ENCODE results near the gene WDR43. TPM values are rescaled to one million over a fixed set of nuclear protein-coding genes. Genes with fewer than 3 reads are reported as not detected.
A peak's percentile ranks its signal among the peaks of the same experiment; 100 is the strongest.

WDR43 gene
- polyA plus RNA-seq, 1 donor (not counting 4 experiments of a cell fraction or from before 2014, with no cell fraction given): 125 TPM

- H3K36me3 ChIP-seq (ENCODE audit: control insufficient read depth in 2 of 2, extremely low read depth in 1 of 2, insufficient read depth in 2 of 2, low read length in 2 of 2): peaks cover 3 to 15% of the 10 kb centered on the region in 2 experiments
- H2AFZ ChIP-seq (ENCODE audit: control insufficient read depth, low read length): no peak overlapping the region
- TF ChIP-seq EZH2 (IDR thresholded peaks at IDR 0.05; ENCODE audit: low read length): no peak
- TF ChIP-seq, protein P1, sequence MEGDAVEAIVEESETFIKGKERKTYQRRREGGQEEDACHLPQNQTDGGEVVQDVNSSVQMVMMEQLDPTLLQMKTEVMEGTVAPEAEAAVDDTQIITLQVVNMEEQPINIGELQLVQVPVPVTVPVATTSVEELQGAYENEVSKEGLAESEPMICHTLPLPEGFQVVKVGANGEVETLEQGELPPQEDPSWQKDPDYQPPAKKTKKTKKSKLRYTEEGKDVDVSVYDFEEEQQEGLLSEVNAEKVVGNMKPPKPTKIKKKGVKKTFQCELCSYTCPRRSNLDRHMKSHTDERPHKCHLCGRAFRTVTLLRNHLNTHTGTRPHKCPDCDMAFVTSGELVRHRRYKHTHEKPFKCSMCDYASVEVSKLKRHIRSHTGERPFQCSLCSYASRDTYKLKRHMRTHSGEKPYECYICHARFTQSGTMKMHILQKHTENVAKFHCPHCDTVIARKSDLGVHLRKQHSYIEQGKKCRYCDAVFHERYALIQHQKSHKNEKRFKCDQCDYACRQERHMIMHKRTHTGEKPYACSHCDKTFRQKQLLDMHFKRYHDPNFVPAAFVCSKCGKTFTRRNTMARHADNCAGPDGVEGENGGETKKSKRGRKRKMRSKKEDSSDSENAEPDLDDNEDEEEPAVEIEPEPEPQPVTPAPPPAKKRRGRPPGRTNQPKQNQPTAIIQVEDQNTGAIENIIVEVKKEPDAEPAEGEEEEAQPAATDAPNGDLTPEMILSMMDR (optimal IDR thresholded peaks at IDR 0.05 in 1 of 3, IDR thresholded peaks at IDR 0.05 in 1 of 3, conservative IDR thresholded peaks at IDR 0.05 in 1 of 3; ENCODE audit: extremely low read depth in 1 of 3, insufficient read depth in 2 of 3, low read length in 3 of 3): no peak
- H3K9ac ChIP-seq (ENCODE audit: control insufficient read depth, extremely low read depth, insufficient read depth, low read length): no peak overlapping the region
- no peaks in the 10 kb centered on the region for H3K79me2 ChIP-seq (ENCODE audit: control insufficient read depth, insufficient read depth, low read length)
- no peaks in the 10 kb centered on the region for H3K27me3 ChIP-seq (ENCODE audit: control insufficient read depth, extremely low read depth, insufficient read depth, low read length)
- dilution Hi-C loops (cut with MboI; ENCODE audit: extremely low pct_ligation_motif_present, low sequenced_read_pairs): no loop called here
- H3K9me3 ChIP-seq (ENCODE audit: control insufficient read depth, low read depth, low read length): no peaks in the 10 kb centered on the region
- H3K27ac ChIP-seq (ENCODE audit: control insufficient read depth, insufficient read depth, low read length): no peak overlapping the region
- no peaks in the 10 kb centered on the region for H3K9me1 ChIP-seq (ENCODE audit: control insufficient read depth, extremely low read depth, insufficient read depth, low read length)
- no peak overlapping the region for H3K4me3 ChIP-seq (ENCODE audit: control insufficient read depth in 2 of 3, extremely low read depth in 1 of 3, insufficient read depth in 2 of 3, low read depth in 1 of 3, low read length in 3 of 3)
- DNase-seq (ENCODE audit: low read depth, low spot score) (no peak), FAIRE-seq (no peak)
- H4K20me1 ChIP-seq (ENCODE audit: control insufficient read depth, extremely low read depth, insufficient read depth, low read length): peaks cover 3% of the 10 kb centered on the region
- no peak overlapping the region for H3K4me2 ChIP-seq (ENCODE audit: control insufficient read depth, extremely low read depth, insufficient read depth, low read depth, low read length)
- no peaks in the 10 kb centered on the region for H3K4me1 ChIP-seq (ENCODE audit: control insufficient read depth, extremely low read depth, insufficient read depth, low read length)
These were observed 57.7 kb downstream of the WDR43 start for GRCh38 chr2:28951910-28952835.

GRCh38 chr2:28952836-28953211, 58.4 kb downstream of the WDR43 start:
- no peak overlapping the region for H3K4me2 ChIP-seq (ENCODE audit: control insufficient read depth, extremely low read depth, insufficient read depth, low read depth, low read length)
- H4K20me1 ChIP-seq (ENCODE audit: control insufficient read depth, extremely low read depth, insufficient read depth, low read length): peaks cover 3% of the 10 kb centered on the region
- FAIRE-seq: no peak
- H3K4me1 ChIP-seq (ENCODE audit: control insufficient read depth, extremely low read depth, insufficient read depth, low read length): no peaks in the 10 kb centered on the region
- H3K4me3 ChIP-seq (ENCODE audit: control insufficient read depth in 2 of 3, extremely low read depth in 1 of 3, insufficient read depth in 2 of 3, low read depth in 1 of 3, low read length in 3 of 3): no peak overlapping the region
- no peak for DNase-seq (ENCODE audit: low read depth, low spot score)
- H3K9me3 ChIP-seq (ENCODE audit: control insufficient read depth, low read depth, low read length): no peaks in the 10 kb centered on the region
- no peak overlapping the region for H3K27ac ChIP-seq (ENCODE audit: control insufficient read depth, insufficient read depth, low read length)
- no peaks in the 10 kb centered on the region for H3K79me2 ChIP-seq (ENCODE audit: control insufficient read depth, insufficient read depth, low read length)
- no peaks in the 10 kb centered on the region for H3K27me3 ChIP-seq (ENCODE audit: control insufficient read depth, extremely low read depth, insufficient read depth, low read length)
- H3K9me1 ChIP-seq (ENCODE audit: control insufficient read depth, extremely low read depth, insufficient read depth, low read length): no peaks in the 10 kb centered on the region
- H3K36me3 ChIP-seq (ENCODE audit: control insufficient read depth in 2 of 2, extremely low read depth in 1 of 2, insufficient read depth in 2 of 2, low read length in 2 of 2): peaks cover 3 to 13% of the 10 kb centered on the region in 2 experiments
- H3K9ac ChIP-seq (ENCODE audit: control insufficient read depth, extremely low read depth, insufficient read depth, low read length): no peak overlapping the region
- dilution Hi-C loops (cut with MboI; ENCODE audit: extremely low pct_ligation_motif_present, low sequenced_read_pairs): no loop called here
- TF ChIP-seq, protein P1 (optimal IDR thresholded peaks at IDR 0.05 in 1 of 3, IDR thresholded peaks at IDR 0.05 in 1 of 3, conservative IDR thresholded peaks at IDR 0.05 in 1 of 3; ENCODE audit: extremely low read depth in 1 of 3, insufficient read depth in 2 of 3, low read length in 3 of 3): peak in 1 of 3 experiments; percentile 17
- TF ChIP-seq EZH2 (IDR thresholded peaks at IDR 0.05; ENCODE audit: low read length): no peak
- no peak overlapping the region for H2AFZ ChIP-seq (ENCODE audit: control insufficient read depth, low read length)
